K562 (cell line): Measurements from ENCODE around the gene GPRIN2. TPM values are rescaled to one million over a fixed set of nuclear protein-coding genes. Genes with fewer than 3 reads are reported as not detected.

Experiments used
- ATAC-seq: fragments of 200-7000 bp; cut with Tn5 transposase; 3 replicates; pipeline ENCODE4 v1.9.1; 2020; ENCODE audit warnings: moderate library complexity
- BruUV-seq: library from RNA; stranded (reverse); fragments of 400-500 nt; replicated peaks from 2 replicates; lab custom pipeline; 2021; lab: Mats Ljungman, UMichigan
- CTCF ChIA-PET: fragments of 300-600 bp; formaldehyde crosslinking; extraction: SDS; loops from one replicate; lab custom pipeline; 2021; ENCODE audit warnings: low intra/inter-chr PET ratio; lab: Yijun Ruan, JAX
- POLR2A ChIA-PET: fragments of 300-600, 350-650 bp; sonication (Branson Sonifier 250); formaldehyde crosslinking; extraction: SDS; loops from one replicate; lab custom pipeline; 2021; ENCODE audit warnings: antibody characterized with exemption, inconsistent platforms; lab: Yijun Ruan, JAX
- DNase-seq, 4 experiments: peaks; one replicate each; pipeline versions ENCODE4 v3.0.0 to v3.0.0-alpha.2; 2011 to 2018; ENCODE audit warnings: low spot score in 3 of 4, mixed read lengths in 3 of 4; ENCODE audit errors: extremely low read depth in 1 of 4
- FAIRE-seq: peaks from 2 replicates; lab custom pipeline; 2011; peaks lifted over from hg19 to GRCh38; lab: Jason Lieb, UNC
- H2AFZ ChIP-seq: 2 replicates; pipeline ENCODE4 v1.6.0; 2011; ENCODE audit warnings: low read depth, low read length, control low read depth, inconsistent platforms
- H3K27ac ChIP-seq: fragments of 200-600 bp; 3 replicates; pipeline ENCODE4 v1.8.0; 2011; ENCODE audit warnings: low read depth, mild to moderate bottlenecking, control low read depth, inconsistent platforms, low read length, moderate library complexity, mixed read lengths; ENCODE audit errors: extremely low read depth
- H3K27me3 ChIP-seq, 2 experiments: fragments of 300-600 bp in 1 of 2; 2 replicates in 1 of 2; 3 replicates in 1 of 2; pipeline versions ENCODE4 v1.6.0 to v1.8.0; 2011; ENCODE audit warnings: inconsistent platforms in 2 of 2, low read length in 2 of 2, mild to moderate bottlenecking in 1 of 2, mixed read lengths in 1 of 2, moderate library complexity in 1 of 2; ENCODE audit not compliant: control insufficient read depth in 2 of 2, insufficient read depth in 2 of 2
- H3K36me3 ChIP-seq: fragments of 300-600 bp; 3 replicates; pipeline ENCODE4 v1.8.0; 2011; ENCODE audit warnings: mild to moderate bottlenecking, low read length, inconsistent platforms; ENCODE audit not compliant: control insufficient read depth, insufficient read depth
- H3K4me1 ChIP-seq, 2 experiments: fragments of 200-600 bp in 1 of 2; replicated peaks in 1 of 2; 2 replicates in 1 of 2; 3 replicates in 1 of 2; pipeline versions ENCODE4 v1.5.1 to v1.8.0; 2011; ENCODE audit warnings: inconsistent platforms in 2 of 2, low read length in 2 of 2, mild to moderate bottlenecking in 1 of 2, mixed read lengths in 1 of 2, moderate library complexity in 1 of 2; ENCODE audit not compliant: control insufficient read depth in 2 of 2, insufficient read depth in 2 of 2
- H3K4me2 ChIP-seq: 2 replicates; pipeline ENCODE4 v1.6.1; 2011; ENCODE audit warnings: low read length, control low read depth, inconsistent platforms, mixed read lengths; ENCODE audit not compliant: insufficient read depth
- H3K4me3 ChIP-seq: fragments of 200-600 bp; sonication (generic), shearing (Covaris generic); 2 replicates; pipeline ENCODE4 v1.5.1; 2016; ENCODE audit warnings: control low read depth, inconsistent platforms
- H3K79me2 ChIP-seq: fragments of 200-600 bp; 3 replicates; pipeline ENCODE4 v1.8.0; 2011; ENCODE audit warnings: low read length, inconsistent platforms; ENCODE audit not compliant: control insufficient read depth, insufficient read depth
- H3K9ac ChIP-seq, 2 experiments: 2 replicates each; pipeline versions ENCODE4 v1.6.0 to v1.6.1; 2011; ENCODE audit warnings: low read depth in 2 of 2, low read length in 2 of 2, control low read depth in 1 of 2, inconsistent platforms in 1 of 2, mild to moderate bottlenecking in 1 of 2, mixed read lengths in 1 of 2; ENCODE audit not compliant: insufficient read depth in 1 of 2
- H3K9me1 ChIP-seq: one replicate; pipeline ENCODE4 v1.6.0; 2011; ENCODE audit warnings: inconsistent platforms, mild to moderate bottlenecking, low read length, moderate library complexity; ENCODE audit not compliant: control insufficient read depth, insufficient read depth
- H3K9me3 ChIP-seq: replicated peaks from 2 replicates; pipeline ENCODE4 v1.5.1; 2011; ENCODE audit warnings: low read depth, low read length, inconsistent platforms; ENCODE audit not compliant: control insufficient read depth, insufficient read depth
- H4K20me1 ChIP-seq: replicated peaks from 2 replicates; pipeline ENCODE4 v1.6.1; 2011; ENCODE audit warnings: low read length, inconsistent platforms, mixed read lengths; ENCODE audit not compliant: control insufficient read depth, insufficient read depth
- ZNF232 ChIP-seq: sonication (generic); formaldehyde crosslinking; IDR thresholded peaks from 2 replicates; pipeline ENCODE4 v1.8.0; 2022; ENCODE audit warnings: mild to moderate bottlenecking, missing genetic modification reagents
- ZNF445 ChIP-seq: fragments of 250-450 bp; sonication (Bioruptor Pico); IDR thresholded peaks from 2 replicates; pipeline ENCODE4 v1.4.0; 2020; ENCODE audit warnings: low read depth, mild to moderate bottlenecking, moderate library complexity
- ZNF639 ChIP-seq, 2 experiments: fragments of 200-800 bp in 1 of 2; sonication (Bioruptor generic) in 1 of 2; sonication (generic) in 1 of 2; formaldehyde crosslinking in 1 of 2; IDR thresholded peaks in 1 of 2; conservative IDR thresholded peaks in 1 of 2; 2 replicates each; pipeline versions ENCODE4 v1.5.0 to v1.6.1; 2016 to 2020; ENCODE audit warnings: missing compliant biosample characterization in 1 of 2, missing genetic modification characterization in 1 of 2, missing genetic modification reagents in 1 of 2
- WGBS: fragments of 100-300 bp; shearing (Covaris generic); methylation state at CpG from one replicate; pipeline ENCODE4 v1.1.6; 2016; ENCODE audit warnings: low coverage, mixed read lengths; ENCODE audit not compliant: insufficient coverage; ENCODE audit errors: missing lambda C conversion rate; 5-methylcytosine and 5-hydroxymethylcytosine counted together
- in situ Hi-C: fragments of 300-500 bp; cut with MboI; formaldehyde crosslinking; loops from 4 replicates; pipeline ENCODE4 v1.15.0; 2018; ENCODE audit warnings: inconsistent platforms, mixed read lengths
- intact Hi-C: fragments of 100-400 bp; cut with micrococcal nuclease; formaldehyde crosslinking; loops from 2 replicates; pipeline ENCODE4 v1.14.2; 2022
- polyA plus RNA-seq, 8 experiments: library from polyadenylated mRNA; depleted of rRNA in 4 of 8; stranded (reverse) in 5 of 8; unstranded in 3 of 8; fragments of >200 nt; fragmentation: Nextera tagmentation in 2 of 8; fragmentation: Illumina TruSeq in 1 of 8; extraction: Ambion mirVana in 2 of 8; extraction: Trizol in 1 of 8; gene quantifications; 2 replicates each; pipeline versions ENCODE4 v1.2.1 to v1.2.3, GENCODE V29; 2011 to 2014; ENCODE audit warnings: inconsistent platforms in 1 of 8, missing spikeins in 1 of 8
- total RNA-seq, 7 experiments: library from RNA; depleted of rRNA in 6 of 7; stranded (reverse); fragments of >200 nt in 6 of 7; fragmentation: Illumina TruSeq in 2 of 7; extraction: Trizol in 2 of 7; gene quantifications; 2 replicates each; pipeline versions ENCODE4 v1.2.1 to v1.2.3, GENCODE V29; 2011 to 2021; ENCODE audit warnings: low replicate concordance in 1 of 7
- TF ChIP-seq, protein P1 (sequence below): sonication (generic); formaldehyde crosslinking; IDR thresholded peaks from 2 replicates; pipeline ENCODE4 v1.8.0; 2023; ENCODE audit warnings: mild to moderate bottlenecking, missing genetic modification reagents

Gene GPRIN2
- total and polyA plus RNA-seq, 9 of the 15 experiments (the other 6 are each of a cell fraction or from before 2014, with no cell fraction given): not detected

DNA sequence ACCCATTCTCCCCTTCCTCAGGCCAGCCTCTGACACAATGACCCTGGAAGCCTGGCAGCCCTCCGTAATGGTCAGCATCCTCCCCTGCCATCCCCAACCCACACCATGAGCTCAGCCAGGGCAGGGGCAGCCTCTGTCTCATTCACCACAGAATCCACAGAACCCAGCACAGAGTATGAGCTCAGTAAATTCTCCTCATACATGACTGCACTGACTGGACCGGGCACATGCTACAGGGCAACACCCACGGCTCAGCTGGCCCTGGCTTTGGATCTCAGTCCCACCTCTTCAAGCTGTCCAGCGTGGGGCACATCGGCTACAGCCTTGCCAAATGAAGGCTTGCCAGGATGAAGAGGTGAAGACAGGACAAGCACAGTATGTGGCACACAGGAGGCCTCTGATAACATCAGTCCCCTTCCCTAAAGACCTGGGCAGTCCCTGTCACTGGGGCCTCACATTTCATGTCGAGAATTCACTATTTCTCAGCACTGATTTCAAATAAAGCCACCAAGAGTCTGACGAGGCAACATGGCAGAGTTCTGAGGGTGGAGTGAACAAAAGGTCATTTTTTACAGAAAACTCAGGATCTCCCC is 7.9 kb downstream of the GPRIN2 start:
- DNase-seq: no peak
- intact Hi-C loops: loop anchor here (2.0 kb wide), 1 partner anchor 20 kb away; no protein-coding TSS in a partner anchor

More for the DNA sequence above, 7.9 kb downstream of the GPRIN2 start:
- Histone ChIP-seq H2AFZ (no peak overlapping the region), H3K4me3 (no peak overlapping the region), H3K27ac (no peak overlapping the region), H3K9ac (no peak overlapping the region; a peak in 1 of 4 replicates), H3K4me2 (no peak overlapping the region), H3K27me3 (peaks cover 41 to 90% of the 10 kb centered on the region in 2 experiments; a peak in 4 of 5 replicates), H3K9me3 (no peaks in the 10 kb centered on the region), H4K20me1 (peaks cover 66% of the 10 kb centered on the region), H3K4me1 (peaks cover 7 to 21% of the 10 kb centered on the region in 2 experiments; a peak in 4 of 5 replicates), H3K9me1 (no peaks in the 10 kb centered on the region), H3K79me2 (no peaks in the 10 kb centered on the region), H3K36me3 (no peaks in the 10 kb centered on the region)
- FAIRE-seq (no peak), ATAC-seq (no peak)
- ChIA-PET CTCF (interaction anchor here (0.7 kb wide), 1 partner anchor 325 kb away, joined by 3 read pairs; no protein-coding TSS in a partner anchor), POLR2A (interaction anchor here (0.8 kb wide), 1 partner anchor 333 kb away, joined by 4 read pairs; no protein-coding TSS in a partner anchor)
- 0% methylated on average over 7 of the region's 7 CpGs for WGBS
- in situ Hi-C loops: no loop called here
- TF ChIP-seq ZNF232 (no peak), ZNF445 (CRISPR knock-in tag) (no peak), ZNF639 (CRISPR knock-in tag; conservative IDR thresholded peaks at IDR 0.05 in 1 of 2, IDR thresholded peaks at IDR 0.05 in 1 of 2) (0 out of 4 replicates have a peak, but pooled peaks of 1 of the 2 experiments have one; percentile 35)
- TF ChIP-seq, protein P1, sequence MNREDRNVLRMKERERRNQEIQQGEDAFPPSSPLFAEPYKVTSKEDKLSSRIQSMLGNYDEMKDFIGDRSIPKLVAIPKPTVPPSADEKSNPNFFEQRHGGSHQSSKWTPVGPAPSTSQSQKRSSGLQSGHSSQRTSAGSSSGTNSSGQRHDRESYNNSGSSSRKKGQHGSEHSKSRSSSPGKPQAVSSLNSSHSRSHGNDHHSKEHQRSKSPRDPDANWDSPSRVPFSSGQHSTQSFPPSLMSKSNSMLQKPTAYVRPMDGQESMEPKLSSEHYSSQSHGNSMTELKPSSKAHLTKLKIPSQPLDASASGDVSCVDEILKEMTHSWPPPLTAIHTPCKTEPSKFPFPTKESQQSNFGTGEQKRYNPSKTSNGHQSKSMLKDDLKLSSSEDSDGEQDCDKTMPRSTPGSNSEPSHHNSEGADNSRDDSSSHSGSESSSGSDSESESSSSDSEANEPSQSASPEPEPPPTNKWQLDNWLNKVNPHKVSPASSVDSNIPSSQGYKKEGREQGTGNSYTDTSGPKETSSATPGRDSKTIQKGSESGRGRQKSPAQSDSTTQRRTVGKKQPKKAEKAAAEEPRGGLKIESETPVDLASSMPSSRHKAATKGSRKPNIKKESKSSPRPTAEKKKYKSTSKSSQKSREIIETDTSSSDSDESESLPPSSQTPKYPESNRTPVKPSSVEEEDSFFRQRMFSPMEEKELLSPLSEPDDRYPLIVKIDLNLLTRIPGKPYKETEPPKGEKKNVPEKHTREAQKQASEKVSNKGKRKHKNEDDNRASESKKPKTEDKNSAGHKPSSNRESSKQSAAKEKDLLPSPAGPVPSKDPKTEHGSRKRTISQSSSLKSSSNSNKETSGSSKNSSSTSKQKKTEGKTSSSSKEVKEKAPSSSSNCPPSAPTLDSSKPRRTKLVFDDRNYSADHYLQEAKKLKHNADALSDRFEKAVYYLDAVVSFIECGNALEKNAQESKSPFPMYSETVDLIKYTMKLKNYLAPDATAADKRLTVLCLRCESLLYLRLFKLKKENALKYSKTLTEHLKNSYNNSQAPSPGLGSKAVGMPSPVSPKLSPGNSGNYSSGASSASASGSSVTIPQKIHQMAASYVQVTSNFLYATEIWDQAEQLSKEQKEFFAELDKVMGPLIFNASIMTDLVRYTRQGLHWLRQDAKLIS (CRISPR knock-in tag): no peak
- BruUV-seq: no TSS peak
